Testis (tissue), 2 donors: Measurements from ENCODE around the gene MGAT5.

Experiments
- POLR2A ChIP-seq: fragments of 450-650 bp; IDR thresholded peaks from one replicate; pipeline ENCODE4 v1.6.1; 2017; ENCODE audit warnings: antibody characterized with exemption, mild to moderate bottlenecking, moderate library complexity
- TF ChIP-seq, protein P1 (sequence below), 3 experiments: fragments of 450-650 bp in 2 of 3; fragments of 200-600 bp in 1 of 3; sonication (generic) in 1 of 3; IDR thresholded peaks; one replicate each; pipeline ENCODE4 v1.5.1; 2016 to 2019; ENCODE audit warnings: antibody characterized with exemption in 3 of 3, mild to moderate bottlenecking in 2 of 3, moderate library complexity in 1 of 3

DNA sequence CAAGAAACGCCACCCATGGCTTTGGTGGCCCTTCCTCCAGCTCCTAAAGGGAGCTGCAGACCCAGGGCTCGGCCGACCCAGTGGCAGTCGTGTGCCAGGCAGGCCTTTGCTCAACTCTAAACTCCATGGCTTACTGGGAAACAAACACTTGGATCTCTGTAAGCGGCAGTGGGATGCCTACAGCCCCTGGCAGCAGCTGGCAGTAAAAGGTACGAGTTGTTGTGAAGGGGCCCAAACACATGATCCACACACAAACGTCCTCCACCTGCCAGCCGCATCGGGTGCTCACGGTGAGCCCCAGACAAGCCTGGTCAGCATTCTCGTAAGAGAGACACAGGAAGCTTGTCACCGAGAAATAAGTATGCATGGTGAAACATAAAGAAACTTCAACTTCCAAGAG lies 214.9 kb downstream of the MGAT5 start:
- TF ChIP-seq, protein P1, sequence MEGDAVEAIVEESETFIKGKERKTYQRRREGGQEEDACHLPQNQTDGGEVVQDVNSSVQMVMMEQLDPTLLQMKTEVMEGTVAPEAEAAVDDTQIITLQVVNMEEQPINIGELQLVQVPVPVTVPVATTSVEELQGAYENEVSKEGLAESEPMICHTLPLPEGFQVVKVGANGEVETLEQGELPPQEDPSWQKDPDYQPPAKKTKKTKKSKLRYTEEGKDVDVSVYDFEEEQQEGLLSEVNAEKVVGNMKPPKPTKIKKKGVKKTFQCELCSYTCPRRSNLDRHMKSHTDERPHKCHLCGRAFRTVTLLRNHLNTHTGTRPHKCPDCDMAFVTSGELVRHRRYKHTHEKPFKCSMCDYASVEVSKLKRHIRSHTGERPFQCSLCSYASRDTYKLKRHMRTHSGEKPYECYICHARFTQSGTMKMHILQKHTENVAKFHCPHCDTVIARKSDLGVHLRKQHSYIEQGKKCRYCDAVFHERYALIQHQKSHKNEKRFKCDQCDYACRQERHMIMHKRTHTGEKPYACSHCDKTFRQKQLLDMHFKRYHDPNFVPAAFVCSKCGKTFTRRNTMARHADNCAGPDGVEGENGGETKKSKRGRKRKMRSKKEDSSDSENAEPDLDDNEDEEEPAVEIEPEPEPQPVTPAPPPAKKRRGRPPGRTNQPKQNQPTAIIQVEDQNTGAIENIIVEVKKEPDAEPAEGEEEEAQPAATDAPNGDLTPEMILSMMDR (IDR thresholded peaks at IDR 0.05): no peak
- no peak for TF ChIP-seq POLR2A
